Common myeloid progenitor, CD34-positive (primary cell): ENCODE measurements around the gene SLC10A7.

Source experiments
- CTCF ChIA-PET: fragments of 350-600 bp; sonication (Branson Sonifier 250); formaldehyde crosslinking; loops from one replicate; lab custom pipeline; 2021; ENCODE audit warnings: antibody characterized with exemption; lab: Charles Lee
- POLR2A ChIA-PET: fragments of 350-600 bp; sonication (Branson Sonifier 250); formaldehyde crosslinking; loops from one replicate; lab custom pipeline; 2021; ENCODE audit warnings: antibody characterized with exemption; lab: Charles Lee
- DNase-seq, 3 donors: peaks; one replicate each; pipeline versions ENCODE4 v3.0.0 to v3.0.0-alpha.2; 2013
- H3K27ac ChIP-seq, 2 experiments: 1 replicate in 1 of 2; 2 replicates in 1 of 2; pipeline ENCODE4 v1.7.0; 2013; ENCODE audit warnings: inconsistent platforms in 2 of 2, low read length in 2 of 2, mild to moderate bottlenecking in 2 of 2, low read depth in 1 of 2, moderate library complexity in 1 of 2; ENCODE audit not compliant: severe bottlenecking in 2 of 2, insufficient read depth in 1 of 2, poor library complexity in 1 of 2
- H3K27me3 ChIP-seq, 5 experiments: replicated peaks in 2 of 5; 1 replicate in 3 of 5; 2 replicates in 2 of 5; pipeline versions ENCODE4 v1.6.1 to v1.7.0; 2013; ENCODE audit warnings: low read length in 4 of 5, mild to moderate bottlenecking in 2 of 5, moderate library complexity in 2 of 5, inconsistent platforms in 1 of 5; ENCODE audit not compliant: insufficient read depth in 5 of 5, control insufficient read depth in 4 of 5
- H3K36me3 ChIP-seq, 4 experiments: 1 replicate in 2 of 4; 2 replicates in 2 of 4; pipeline versions ENCODE4 v1.6.1 to v1.7.0; 2013; ENCODE audit warnings: low read length in 3 of 4, control low read depth in 1 of 4, mild to moderate bottlenecking in 1 of 4; ENCODE audit not compliant: control insufficient read depth in 4 of 4, insufficient read depth in 4 of 4
- H3K4me1 ChIP-seq, 4 experiments: 1 replicate in 3 of 4; 2 replicates in 1 of 4; pipeline versions ENCODE4 v1.6.1 to v1.7.1; 2013; ENCODE audit warnings: low read length in 3 of 4, mild to moderate bottlenecking in 3 of 4, control low read depth in 1 of 4, inconsistent platforms in 1 of 4, moderate library complexity in 1 of 4; ENCODE audit not compliant: control insufficient read depth in 4 of 4, insufficient read depth in 4 of 4; ENCODE audit errors: control extremely low read depth in 1 of 4
- H3K4me3 ChIP-seq, 7 experiments: 1 replicate in 4 of 7; 2 replicates in 3 of 7; pipeline versions ENCODE4 v1.5.1 to v1.7.0; 2013; ENCODE audit warnings: mild to moderate bottlenecking in 7 of 7, low read length in 6 of 7, moderate library complexity in 6 of 7, inconsistent platforms in 2 of 7, low read depth in 2 of 7, control low read depth in 1 of 7; ENCODE audit not compliant: insufficient read depth in 4 of 7, control insufficient read depth in 1 of 7; ENCODE audit errors: extremely low read depth in 1 of 7
- H3K9me3 ChIP-seq, 5 experiments: 1 replicate in 4 of 5; 2 replicates in 1 of 5; pipeline versions ENCODE4 v1.6.1 to v1.7.1; 2013; ENCODE audit warnings: low read length in 4 of 5, mild to moderate bottlenecking in 2 of 5, inconsistent platforms in 1 of 5, low read depth in 1 of 5, moderate library complexity in 1 of 5; ENCODE audit not compliant: control insufficient read depth in 4 of 5, insufficient read depth in 2 of 5; ENCODE audit errors: control extremely low read depth in 1 of 5
- WGBS: methylation state at CpG from one replicate; pipeline ENCODE4 v1.1.5; 2013; ENCODE audit not compliant: insufficient coverage; 5-methylcytosine and 5-hydroxymethylcytosine counted together

The SLC10A7 gene

DNA sequence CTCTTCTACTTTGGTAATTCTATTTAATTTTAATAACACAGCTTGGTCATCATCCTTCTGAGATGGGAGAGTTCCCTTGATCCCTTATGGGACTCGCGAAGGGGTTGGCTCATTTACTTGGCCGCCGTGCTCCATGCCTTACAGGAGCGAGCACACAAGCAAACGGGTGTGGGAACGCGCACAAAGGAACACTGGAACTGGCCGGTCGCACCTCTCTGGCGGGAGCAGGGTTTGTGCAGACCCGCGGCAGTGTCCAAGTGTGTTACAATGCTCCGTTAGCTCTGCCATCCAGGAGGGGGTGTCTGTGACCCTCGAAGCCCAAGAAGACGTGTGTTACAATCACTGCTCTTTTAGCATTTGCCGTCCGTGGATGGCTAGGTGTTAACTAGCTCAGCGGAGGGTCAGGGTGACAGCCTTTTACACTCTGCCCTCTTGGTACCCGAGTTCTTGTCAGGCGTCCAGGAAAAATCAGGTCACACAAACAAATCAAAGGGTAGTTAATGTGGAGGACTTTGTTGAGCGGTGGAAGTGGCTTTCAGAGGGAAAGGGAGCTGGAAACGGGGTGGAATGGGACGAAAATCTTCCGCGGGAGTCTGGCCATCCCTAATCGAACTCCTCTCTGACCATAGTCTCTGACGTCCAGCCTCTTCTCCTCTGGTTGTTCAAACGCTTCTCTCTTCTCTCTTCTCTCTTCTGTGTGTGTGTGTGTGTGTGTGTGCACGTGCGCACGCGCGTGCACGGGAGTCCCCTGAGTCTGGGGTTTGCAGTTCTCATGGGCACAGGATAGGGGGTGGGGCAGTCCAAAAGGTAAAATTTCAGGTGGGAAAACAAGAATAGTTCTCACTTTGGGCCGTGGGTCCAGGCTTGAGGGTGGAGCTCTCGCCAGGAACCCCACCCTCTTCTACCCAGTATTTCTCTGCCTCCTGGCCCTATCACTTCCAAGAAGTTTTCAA, 76.3 kb downstream of the SLC10A7 start:
- POLR2A ChIA-PET = no interaction called here
- DNase-seq = no peak
- Histone ChIP-seq H3K27ac (no peak overlapping the region), H3K4me1 (no peaks in the 10 kb centered on the region), H3K36me3 (peaks cover 0 to 5% (median 2%) of the 10 kb centered on the region in 4 experiments), H3K9me3 (peaks cover 0 to under 1% (median 0%) of the 10 kb centered on the region in 5 experiments), H3K27me3 (no peaks in the 10 kb centered on the region), H3K4me3 (no peak overlapping the region)
- CTCF ChIA-PET = interaction anchor here (1.0 to 1.1 kb wide), 2 partner anchors 9 to 44 kb away, joined by 3 read pairs; no protein-coding TSS in a partner anchor
- WGBS = 97% methylated on average over 25 of the region's 37 CpGs

DNA sequence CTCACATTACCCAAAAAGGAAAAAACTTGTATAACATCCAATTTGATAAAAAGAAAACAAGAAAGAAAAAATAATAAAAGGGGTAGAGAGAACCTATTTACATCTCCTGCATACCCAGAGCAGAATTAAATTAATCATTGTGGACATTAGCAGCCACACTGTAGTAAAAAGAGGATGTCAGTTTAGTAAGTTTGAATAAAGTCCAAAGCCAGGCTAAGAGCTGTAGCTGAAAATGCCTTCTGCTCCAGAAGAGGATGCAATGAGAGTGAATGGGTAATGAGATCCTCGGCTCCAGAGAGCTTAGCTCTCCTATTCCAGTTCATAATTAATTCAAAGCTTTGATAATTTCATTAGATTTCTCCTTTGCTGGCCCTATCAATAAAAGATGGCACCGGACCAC, 78.2 kb downstream of the SLC10A7 start:
- H3K9me3 ChIP-seq = no peaks in the 10 kb centered on the region
- ChIA-PET POLR2A (interaction anchor here (0.6 kb wide), 1 partner anchor 1971 kb away, joined by 3 read pairs; no protein-coding TSS in a partner anchor), CTCF (interaction anchor here (1.0 kb wide), 1 partner anchor 12 kb away, joined by 3 read pairs; no protein-coding TSS in a partner anchor)
- DNase-seq = no peak
- WGBS = no CpG with 5 or more reads among the region's 2 CpGs
- H3K27me3 ChIP-seq = no peaks in the 10 kb centered on the region
- peaks cover 0 to 5% (median 2%) of the 10 kb centered on the region in 4 experiments for H3K36me3 ChIP-seq
- H3K27ac ChIP-seq = no peak overlapping the region
- H3K4me3 ChIP-seq = no peak overlapping the region
- no peaks in the 10 kb centered on the region for H3K4me1 ChIP-seq

DNA sequence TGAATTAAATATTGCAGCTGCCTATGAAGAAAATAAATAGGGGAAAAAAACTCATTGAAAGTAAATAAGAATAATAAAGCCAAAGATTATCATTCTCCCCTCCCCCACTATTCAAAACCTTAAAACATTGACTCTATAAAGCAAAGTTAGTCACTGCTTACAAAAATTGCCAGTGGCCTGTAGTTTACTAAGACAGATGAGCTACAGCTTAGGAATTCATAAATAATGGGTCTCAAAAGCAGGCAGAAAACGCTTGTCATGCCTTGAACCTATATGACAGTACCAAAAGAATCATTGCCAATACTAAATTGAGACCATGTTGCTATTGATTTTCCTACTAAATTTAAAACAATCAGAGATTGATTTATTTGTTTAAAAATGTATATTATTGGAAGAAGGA, 78.9 kb downstream of the SLC10A7 start:
- Histone ChIP-seq H3K27ac (no peak overlapping the region), H3K4me1 (no peaks in the 10 kb centered on the region), H3K9me3 (no peaks in the 10 kb centered on the region), H3K27me3 (no peaks in the 10 kb centered on the region), H3K36me3 (peaks cover 0 to 5% (median 2%) of the 10 kb centered on the region in 4 experiments), H3K4me3 (no peak overlapping the region)
- POLR2A ChIA-PET = interaction anchor here (0.6 kb wide), 1 partner anchor 1972 kb away, joined by 3 read pairs; no protein-coding TSS in a partner anchor
- DNase-seq = no peak
- WGBS = no CpG with 5 or more reads among the region's 1 CpG
- CTCF ChIA-PET = no interaction called here

DNA sequence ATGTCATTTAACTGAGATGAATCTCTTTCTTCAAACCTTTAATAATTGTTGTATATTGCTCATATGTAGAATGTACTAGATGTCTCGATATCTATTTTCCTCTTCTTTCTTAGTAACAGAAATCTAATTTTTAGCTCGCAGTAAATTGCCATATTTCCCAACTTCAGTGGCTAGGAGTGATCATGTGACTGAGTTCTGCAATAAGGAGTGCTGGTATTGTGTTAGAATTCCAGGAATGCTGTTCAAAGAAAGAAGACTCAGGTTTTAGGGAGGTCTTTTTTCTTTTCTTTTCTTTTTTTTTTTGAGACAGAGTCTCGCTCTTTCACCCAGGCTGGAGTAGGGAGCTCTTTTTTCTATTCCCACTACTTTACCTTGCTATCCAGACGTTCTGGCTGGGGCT, 81.7 kb downstream of the SLC10A7 start:
- Histone ChIP-seq H3K4me1 (no peaks in the 10 kb centered on the region), H3K27ac (no peak overlapping the region), H3K9me3 (no peaks in the 10 kb centered on the region), H3K36me3 (no peaks in the 10 kb centered on the region), H3K4me3 (no peak overlapping the region), H3K27me3 (no peaks in the 10 kb centered on the region)
- ChIA-PET POLR2A (no interaction called here), CTCF (no interaction called here)
- DNase-seq = no peak
- no CpG with 5 or more reads among the region's 4 CpGs for WGBS

DNA sequence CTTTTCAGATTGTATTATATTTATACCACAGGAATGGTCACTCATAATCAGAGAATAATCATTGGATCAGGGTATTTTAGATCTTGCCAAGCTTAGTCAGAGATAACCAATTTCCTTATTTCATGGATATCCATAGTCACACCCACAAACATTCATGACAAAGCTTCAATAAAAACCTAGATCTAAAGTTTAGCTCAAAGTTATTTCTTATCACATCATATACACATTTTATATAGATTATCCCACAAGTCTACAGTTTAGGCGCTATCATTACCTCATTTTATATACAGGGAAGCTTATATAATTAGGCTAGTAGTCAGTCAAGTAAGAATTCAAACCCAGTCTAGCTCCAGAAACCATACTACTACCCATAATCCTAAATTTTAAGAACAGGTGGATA, 82.3 kb downstream of the SLC10A7 start:
- no peaks in the 10 kb centered on the region for H3K9me3 ChIP-seq
- no peak overlapping the region for H3K27ac ChIP-seq
- no CpG with 5 or more reads among the region's 1 CpG for WGBS
- no peak overlapping the region for H3K4me3 ChIP-seq
- H3K27me3 ChIP-seq = no peaks in the 10 kb centered on the region
- H3K36me3 ChIP-seq = no peaks in the 10 kb centered on the region
- DNase-seq = peak in 1 of 3 donors; percentile 3
- H3K4me1 ChIP-seq = no peaks in the 10 kb centered on the region
- POLR2A ChIA-PET = no interaction called here
- CTCF ChIA-PET = no interaction called here

DNA sequence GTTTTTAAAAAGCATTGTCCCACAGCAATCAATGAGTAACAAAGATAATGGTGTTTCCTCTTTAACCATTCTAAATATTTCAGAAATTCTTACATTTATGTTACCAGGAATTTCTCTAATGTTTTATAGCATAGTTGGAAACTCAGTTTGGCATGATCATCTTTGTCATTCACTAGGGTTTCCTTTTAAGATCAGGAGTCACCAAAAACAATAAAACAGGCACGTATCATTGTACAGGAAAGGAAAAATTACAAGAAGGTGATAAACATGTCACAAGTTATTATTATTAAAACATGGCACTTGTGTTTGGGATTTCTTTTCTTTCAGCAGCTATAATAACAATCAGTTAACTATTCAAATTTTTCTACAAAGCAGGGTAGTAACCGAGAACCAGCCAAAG, 84.0 kb downstream of the SLC10A7 start:
- Histone ChIP-seq H3K36me3 (no peaks in the 10 kb centered on the region), H3K27me3 (no peaks in the 10 kb centered on the region), H3K27ac (no peak overlapping the region), H3K9me3 (no peaks in the 10 kb centered on the region), H3K4me3 (no peak overlapping the region), H3K4me1 (no peaks in the 10 kb centered on the region)
- POLR2A ChIA-PET = no interaction called here
- CTCF ChIA-PET = no interaction called here
- DNase-seq = no peak
- no CpG with 5 or more reads among the region's 2 CpGs for WGBS
